ENCODE measurements around the gene LSG1. TPM values are rescaled to one million over a fixed set of nuclear protein-coding genes. Genes with fewer than 3 reads are reported as not detected.

The LSG1 gene
- total RNA-seq, 1 experiment from 2014 or later, result 45.8 TPM

DNA sequence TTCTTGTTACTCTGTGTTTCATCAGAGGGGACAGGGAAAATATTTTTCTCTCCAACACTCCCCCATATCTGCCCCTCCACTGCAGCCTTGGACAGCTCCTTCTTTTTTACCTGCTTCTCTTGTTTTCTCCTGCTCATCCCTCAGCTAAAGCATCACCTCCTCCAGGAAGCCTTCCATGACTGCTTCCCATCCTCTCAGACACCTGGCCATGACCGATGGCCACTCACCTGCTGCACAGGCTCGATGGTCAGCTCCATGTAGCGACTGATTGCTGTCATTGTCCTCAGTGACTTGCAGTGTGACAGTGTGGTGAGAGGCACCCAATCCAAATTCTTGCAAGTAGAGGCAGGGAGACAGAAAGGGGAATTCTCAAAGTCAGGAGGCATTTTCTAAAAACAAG, 61.3 kb downstream of the LSG1 start (continued):
- no peak for TF ChIP-seq KAT7 (CRISPR knock-in tag; IDR thresholded peaks at IDR 0.05; ENCODE audit: borderline replicate concordance)
- no peak for TF ChIP-seq SP1 (CRISPR knock-in tag; conservative IDR thresholded peaks at IDR 0.05)
- TF ChIP-seq, protein P1, sequence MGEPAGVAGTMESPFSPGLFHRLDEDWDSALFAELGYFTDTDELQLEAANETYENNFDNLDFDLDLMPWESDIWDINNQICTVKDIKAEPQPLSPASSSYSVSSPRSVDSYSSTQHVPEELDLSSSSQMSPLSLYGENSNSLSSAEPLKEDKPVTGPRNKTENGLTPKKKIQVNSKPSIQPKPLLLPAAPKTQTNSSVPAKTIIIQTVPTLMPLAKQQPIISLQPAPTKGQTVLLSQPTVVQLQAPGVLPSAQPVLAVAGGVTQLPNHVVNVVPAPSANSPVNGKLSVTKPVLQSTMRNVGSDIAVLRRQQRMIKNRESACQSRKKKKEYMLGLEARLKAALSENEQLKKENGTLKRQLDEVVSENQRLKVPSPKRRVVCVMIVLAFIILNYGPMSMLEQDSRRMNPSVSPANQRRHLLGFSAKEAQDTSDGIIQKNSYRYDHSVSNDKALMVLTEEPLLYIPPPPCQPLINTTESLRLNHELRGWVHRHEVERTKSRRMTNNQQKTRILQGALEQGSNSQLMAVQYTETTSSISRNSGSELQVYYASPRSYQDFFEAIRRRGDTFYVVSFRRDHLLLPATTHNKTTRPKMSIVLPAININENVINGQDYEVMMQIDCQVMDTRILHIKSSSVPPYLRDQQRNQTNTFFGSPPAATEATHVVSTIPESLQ (CRISPR knock-in tag; IDR thresholded peaks at IDR 0.05), result no peak

DNA sequence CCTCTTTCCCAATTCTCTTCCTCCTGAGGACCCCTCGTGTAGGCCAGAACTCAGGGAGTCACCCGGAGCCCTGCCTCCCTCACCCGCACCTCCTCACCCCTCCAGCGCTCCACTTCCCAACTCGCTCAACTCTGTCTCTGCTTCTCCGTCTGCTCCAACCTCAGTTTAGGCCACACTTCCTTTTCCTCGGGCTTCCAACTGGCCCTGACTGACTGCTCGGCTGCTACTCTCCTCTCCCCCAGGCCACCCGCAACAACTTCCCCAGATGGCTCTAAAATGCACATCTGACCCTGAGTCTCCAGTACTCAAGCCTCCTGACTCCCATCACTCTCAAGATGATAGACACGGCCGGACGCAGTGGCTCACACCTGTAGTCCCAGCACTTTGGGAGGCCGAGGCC, 62.4 kb downstream of the LSG1 start:
- Mint-ChIP-seq H3K27me3 (ENCODE audit: low read depth) (no peaks in the 10 kb centered on the region; the same call in 1 of the 2 replicates), H3K27ac (no peak overlapping the region), H3K36me3 (peaks cover 13% of the 10 kb centered on the region), H3K9me3 (0 out of 2 replicates have a peak, but pooled peaks cover 7% of the 10 kb centered on the region), H3K4me1 (peaks cover 7% of the 10 kb centered on the region; the same call in 1 of the 2 replicates), H3K4me3 (no peak overlapping the region)
- POLR2A ChIA-PET, result no interaction called here
- DNase-seq (ENCODE audit: low spot score) (no peak), ATAC-seq (no peak)
- CTCF ChIA-PET, result interaction anchor here (1.0 to 1.3 kb wide), 2 partner anchors 24 to 138 kb away, joined by 3 to 4 read pairs; partner anchors contain the start of gene TMEM44
- no peak for TF ChIP-seq JAZF1 (CRISPR knock-in tag; IDR thresholded peaks at IDR 0.05)
- no peak for TF ChIP-seq ZNF423 (CRISPR knock-in tag; IDR thresholded peaks at IDR 0.05)
- TF ChIP-seq, protein P2, sequence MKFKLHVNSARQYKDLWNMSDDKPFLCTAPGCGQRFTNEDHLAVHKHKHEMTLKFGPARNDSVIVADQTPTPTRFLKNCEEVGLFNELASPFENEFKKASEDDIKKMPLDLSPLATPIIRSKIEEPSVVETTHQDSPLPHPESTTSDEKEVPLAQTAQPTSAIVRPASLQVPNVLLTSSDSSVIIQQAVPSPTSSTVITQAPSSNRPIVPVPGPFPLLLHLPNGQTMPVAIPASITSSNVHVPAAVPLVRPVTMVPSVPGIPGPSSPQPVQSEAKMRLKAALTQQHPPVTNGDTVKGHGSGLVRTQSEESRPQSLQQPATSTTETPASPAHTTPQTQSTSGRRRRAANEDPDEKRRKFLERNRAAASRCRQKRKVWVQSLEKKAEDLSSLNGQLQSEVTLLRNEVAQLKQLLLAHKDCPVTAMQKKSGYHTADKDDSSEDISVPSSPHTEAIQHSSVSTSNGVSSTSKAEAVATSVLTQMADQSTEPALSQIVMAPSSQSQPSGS (CRISPR knock-in tag; IDR thresholded peaks at IDR 0.05; ENCODE audit: borderline replicate concordance, low read depth), result no peak
- TF ChIP-seq ZNF219 (CRISPR knock-in tag; IDR thresholded peaks at IDR 0.05; ENCODE audit: borderline replicate concordance), result no peak

DNA sequence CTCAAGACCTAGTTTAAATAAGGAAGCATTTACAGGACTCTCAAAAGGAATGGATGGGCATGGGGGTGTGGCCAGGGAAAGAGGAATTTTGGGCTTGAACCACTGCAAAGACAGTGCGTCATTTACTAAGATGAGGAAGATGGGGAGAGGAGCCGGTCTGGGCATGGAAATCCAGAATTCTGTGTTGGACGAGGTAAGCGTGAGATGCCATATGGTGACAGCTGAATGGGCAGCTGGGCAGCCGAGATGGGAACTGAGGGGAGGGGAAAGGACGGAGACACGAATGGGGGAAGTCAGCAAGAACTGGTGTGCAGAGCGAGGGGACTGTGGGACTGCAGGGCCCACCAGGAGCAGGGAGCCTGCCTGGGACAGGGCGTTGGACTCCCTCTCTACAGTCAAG, 63.0 kb downstream of the LSG1 start:
- H3K36me3 Mint-ChIP-seq, result peaks cover 11% of the 10 kb centered on the region; the same call in 1 of the 2 replicates
- 0 out of 2 replicates have a peak, but pooled peaks cover 7% of the 10 kb centered on the region for H3K9me3 Mint-ChIP-seq
- ChIA-PET POLR2A (no interaction called here), CTCF (interaction anchor here (0.9 to 1.5 kb wide), 4 partner anchors 15 to 137 kb away, joined by 3 to 7 read pairs (median 4); no protein-coding TSS in a partner anchor)
- H3K4me1 Mint-ChIP-seq, result peaks cover 7% of the 10 kb centered on the region; the same call in 1 of the 2 replicates
- DNase-seq (ENCODE audit: low spot score) (no peak), ATAC-seq (no peak)
- H3K4me3 Mint-ChIP-seq, result no peak overlapping the region
- H3K27me3 Mint-ChIP-seq (ENCODE audit: low read depth), result no peaks in the 10 kb centered on the region; the same call in 1 of the 2 replicates
- H3K27ac Mint-ChIP-seq, result no peak overlapping the region
- TF ChIP-seq ZNF317 (CRISPR knock-in tag; IDR thresholded peaks at IDR 0.05; ENCODE audit: borderline replicate concordance, low read depth) (no peak), ARID4B (CRISPR knock-in tag; IDR thresholded peaks at IDR 0.05; ENCODE audit: borderline replicate concordance) (no peak), FOXK1 (CRISPR knock-in tag; IDR thresholded peaks at IDR 0.05) (no peak), ELF4 (CRISPR knock-in tag; IDR thresholded peaks at IDR 0.05; ENCODE audit: low read depth) (no peak), ZNF532 (CRISPR knock-in tag; IDR thresholded peaks at IDR 0.05; ENCODE audit: borderline replicate concordance) (no peak), CDX4 (CRISPR knock-in tag; IDR thresholded peaks at IDR 0.05; ENCODE audit: borderline replicate concordance) (no peak), NFE2L1 (CRISPR knock-in tag; IDR thresholded peaks at IDR 0.05) (no peak), KAT7 (CRISPR knock-in tag; IDR thresholded peaks at IDR 0.05; ENCODE audit: borderline replicate concordance) (no peak)
- TF ChIP-seq, protein P3, sequence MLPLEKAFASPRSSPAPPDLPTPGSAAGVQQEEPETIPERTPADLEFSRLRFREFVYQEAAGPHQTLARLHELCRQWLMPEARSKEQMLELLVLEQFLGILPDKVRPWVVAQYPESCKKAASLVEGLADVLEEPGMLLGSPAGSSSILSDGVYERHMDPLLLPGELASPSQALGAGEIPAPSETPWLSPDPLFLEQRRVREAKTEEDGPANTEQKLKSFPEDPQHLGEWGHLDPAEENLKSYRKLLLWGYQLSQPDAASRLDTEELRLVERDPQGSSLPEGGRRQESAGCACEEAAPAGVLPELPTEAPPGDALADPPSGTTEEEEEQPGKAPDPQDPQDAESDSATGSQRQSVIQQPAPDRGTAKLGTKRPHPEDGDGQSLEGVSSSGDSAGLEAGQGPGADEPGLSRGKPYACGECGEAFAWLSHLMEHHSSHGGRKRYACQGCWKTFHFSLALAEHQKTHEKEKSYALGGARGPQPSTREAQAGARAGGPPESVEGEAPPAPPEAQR (CRISPR knock-in tag; IDR thresholded peaks at IDR 0.05), result no peak
- TF ChIP-seq, protein P4, sequence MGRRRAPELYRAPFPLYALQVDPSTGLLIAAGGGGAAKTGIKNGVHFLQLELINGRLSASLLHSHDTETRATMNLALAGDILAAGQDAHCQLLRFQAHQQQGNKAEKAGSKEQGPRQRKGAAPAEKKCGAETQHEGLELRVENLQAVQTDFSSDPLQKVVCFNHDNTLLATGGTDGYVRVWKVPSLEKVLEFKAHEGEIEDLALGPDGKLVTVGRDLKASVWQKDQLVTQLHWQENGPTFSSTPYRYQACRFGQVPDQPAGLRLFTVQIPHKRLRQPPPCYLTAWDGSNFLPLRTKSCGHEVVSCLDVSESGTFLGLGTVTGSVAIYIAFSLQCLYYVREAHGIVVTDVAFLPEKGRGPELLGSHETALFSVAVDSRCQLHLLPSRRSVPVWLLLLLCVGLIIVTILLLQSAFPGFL (CRISPR knock-in tag; IDR thresholded peaks at IDR 0.05; ENCODE audit: borderline replicate concordance), result no peak
